ENCODE data around the gene DBP.

Gene DBP

GRCh38 chr19:48674216-48674809 is 37.1 kb upstream of the DBP start:
- peaks cover 35% of the 10 kb centered on the region for H3K4me1 ChIP-seq (ENCODE audit: control insufficient read depth, insufficient read depth, low read length)
- no peaks in the 10 kb centered on the region for H3K27me3 ChIP-seq (ENCODE audit: control insufficient read depth, insufficient read depth, low read length)
- no peak overlapping the region for H3K4me3 ChIP-seq (ENCODE audit: low read length)
- no peaks in the 10 kb centered on the region for H3K36me3 ChIP-seq (ENCODE audit: control insufficient read depth, insufficient read depth, low read length)
- no peaks in the 10 kb centered on the region for H3K9me3 ChIP-seq (ENCODE audit: control insufficient read depth, low read length)
- no peak overlapping the region for H3K9ac ChIP-seq (ENCODE audit: low read length)

DNA sequence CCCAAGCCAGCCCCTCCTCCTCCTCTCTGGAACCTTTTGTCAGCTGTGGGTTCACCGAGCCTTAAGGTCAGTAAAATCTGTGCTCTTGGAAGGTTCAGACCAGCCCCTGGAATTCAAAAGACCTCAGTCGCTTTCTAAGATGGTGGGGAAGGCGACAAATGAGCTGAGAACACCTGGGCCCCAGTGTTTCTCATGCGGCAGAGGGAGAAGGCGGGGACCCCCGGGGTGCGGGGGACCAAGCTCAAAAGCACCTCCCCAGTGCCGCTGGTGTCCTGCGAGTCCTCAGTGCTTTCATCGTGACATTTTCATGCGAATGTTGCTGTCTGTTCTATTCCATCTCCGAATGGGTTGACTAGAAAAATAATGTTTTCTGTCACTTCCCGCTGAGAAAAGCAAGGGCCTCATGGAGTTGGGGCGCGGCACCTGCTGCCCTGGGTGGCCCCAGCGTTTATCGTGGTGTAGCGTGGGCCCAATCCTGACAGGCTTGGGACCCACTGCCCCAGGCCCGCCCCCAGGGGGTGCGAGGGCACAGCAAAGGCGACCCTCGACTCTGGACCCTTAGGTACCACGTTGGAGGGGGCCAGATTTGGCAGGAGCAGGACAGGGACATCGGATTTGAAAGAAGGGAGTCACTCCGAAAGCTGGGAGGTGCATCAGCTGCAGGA is 36.4 kb upstream of the DBP start:
- H3K9me3 ChIP-seq (ENCODE audit: control insufficient read depth, low read length): no peaks in the 10 kb centered on the region
- no peaks in the 10 kb centered on the region for H3K27me3 ChIP-seq (ENCODE audit: control insufficient read depth, insufficient read depth, low read length)

GRCh38 chr19:48672994-48673393 is 35.8 kb upstream of the DBP start, which contains the start of gene NTN5:
Gene NTN5, minus strand, starts transcription at chr19:48673017. Its CDS starts 2,031 bp downstream, at chr19:48670986.
- no peak within 1 kb of the TSS for H3K9ac ChIP-seq (ENCODE audit: low read length)
- no peaks in the 10 kb centered on the region for H3K9me3 ChIP-seq (ENCODE audit: control insufficient read depth, low read length)
- no peaks in the 10 kb centered on the region for H3K27me3 ChIP-seq (ENCODE audit: control insufficient read depth, insufficient read depth, low read length)
- H3K4me1 ChIP-seq (ENCODE audit: control insufficient read depth, insufficient read depth, low read length): peaks cover 28% of the 10 kb centered on the region
- no peak within 1 kb of the TSS for H3K4me3 ChIP-seq (ENCODE audit: low read length)
- H3K36me3 ChIP-seq (ENCODE audit: control insufficient read depth, insufficient read depth, low read length): no peaks in the 10 kb centered on the region

More for the DNA sequence above, 36.4 kb upstream of the DBP start:
- no peak overlapping the region for H3K4me3 ChIP-seq (ENCODE audit: low read length)
- no peaks in the 10 kb centered on the region for H3K36me3 ChIP-seq (ENCODE audit: control insufficient read depth, insufficient read depth, low read length)
- no peak overlapping the region for H3K9ac ChIP-seq (ENCODE audit: low read length)
- H3K4me1 ChIP-seq (ENCODE audit: control insufficient read depth, insufficient read depth, low read length): peaks cover 30% of the 10 kb centered on the region

GRCh38 chr19:48671446-48671995 is 34.3 kb upstream of the DBP start:
- H3K9me3 ChIP-seq (ENCODE audit: control insufficient read depth, low read length): no peaks in the 10 kb centered on the region
- H3K36me3 ChIP-seq (ENCODE audit: control insufficient read depth, insufficient read depth, low read length): no peaks in the 10 kb centered on the region
- no peaks in the 10 kb centered on the region for H3K27me3 ChIP-seq (ENCODE audit: control insufficient read depth, insufficient read depth, low read length)
- no peak overlapping the region for H3K4me3 ChIP-seq (ENCODE audit: low read length)
- peaks cover 15% of the 10 kb centered on the region for H3K4me1 ChIP-seq (ENCODE audit: control insufficient read depth, insufficient read depth, low read length)
- no peak overlapping the region for H3K9ac ChIP-seq (ENCODE audit: low read length)

DNA sequence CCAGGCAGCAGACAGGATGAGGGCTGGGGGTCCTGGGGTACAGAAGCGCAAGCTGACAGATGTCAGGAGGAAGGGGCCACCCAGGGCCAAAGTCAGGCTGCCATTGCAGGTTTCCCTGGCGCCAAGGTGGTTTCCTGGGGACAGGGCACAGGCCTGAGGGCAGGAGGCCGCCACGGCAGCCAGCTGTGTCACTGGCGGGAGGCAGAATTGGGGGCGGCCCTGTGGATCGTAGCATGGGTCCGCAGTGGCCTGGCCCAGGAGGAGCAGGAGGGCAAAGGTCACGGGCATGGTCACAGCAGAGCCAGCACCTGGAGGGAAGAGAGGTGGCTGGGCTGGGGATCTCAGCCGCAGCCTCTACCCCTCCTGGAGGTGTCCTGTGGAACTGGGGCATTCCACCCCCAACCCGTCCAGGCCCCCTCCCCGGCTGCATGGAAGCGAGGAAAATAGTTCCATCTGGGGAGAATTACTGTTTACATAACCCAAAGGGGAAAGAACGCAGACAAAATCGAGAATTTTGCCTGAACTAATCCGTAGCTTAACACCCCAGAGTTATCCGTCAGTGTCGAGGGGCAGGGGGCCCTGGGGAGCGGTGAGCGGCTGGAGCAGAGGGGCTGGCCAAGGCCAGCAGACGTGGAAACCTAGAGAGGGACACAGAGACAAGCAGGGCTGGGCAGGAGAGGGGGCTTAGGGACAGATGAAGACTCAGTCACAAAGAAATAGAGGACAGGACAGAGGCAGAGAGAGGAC is 33.7 kb upstream of the DBP start:
- Histone ChIP-seq H3K4me1 (ENCODE audit: control insufficient read depth, insufficient read depth, low read length) (peaks cover 9% of the 10 kb centered on the region), H3K9ac (ENCODE audit: low read length) (no peak overlapping the region), H3K9me3 (ENCODE audit: control insufficient read depth, low read length) (no peaks in the 10 kb centered on the region), H3K27me3 (ENCODE audit: control insufficient read depth, insufficient read depth, low read length) (no peaks in the 10 kb centered on the region), H3K36me3 (ENCODE audit: control insufficient read depth, insufficient read depth, low read length) (no peaks in the 10 kb centered on the region), H3K4me3 (ENCODE audit: low read length) (no peak overlapping the region)

DNA sequence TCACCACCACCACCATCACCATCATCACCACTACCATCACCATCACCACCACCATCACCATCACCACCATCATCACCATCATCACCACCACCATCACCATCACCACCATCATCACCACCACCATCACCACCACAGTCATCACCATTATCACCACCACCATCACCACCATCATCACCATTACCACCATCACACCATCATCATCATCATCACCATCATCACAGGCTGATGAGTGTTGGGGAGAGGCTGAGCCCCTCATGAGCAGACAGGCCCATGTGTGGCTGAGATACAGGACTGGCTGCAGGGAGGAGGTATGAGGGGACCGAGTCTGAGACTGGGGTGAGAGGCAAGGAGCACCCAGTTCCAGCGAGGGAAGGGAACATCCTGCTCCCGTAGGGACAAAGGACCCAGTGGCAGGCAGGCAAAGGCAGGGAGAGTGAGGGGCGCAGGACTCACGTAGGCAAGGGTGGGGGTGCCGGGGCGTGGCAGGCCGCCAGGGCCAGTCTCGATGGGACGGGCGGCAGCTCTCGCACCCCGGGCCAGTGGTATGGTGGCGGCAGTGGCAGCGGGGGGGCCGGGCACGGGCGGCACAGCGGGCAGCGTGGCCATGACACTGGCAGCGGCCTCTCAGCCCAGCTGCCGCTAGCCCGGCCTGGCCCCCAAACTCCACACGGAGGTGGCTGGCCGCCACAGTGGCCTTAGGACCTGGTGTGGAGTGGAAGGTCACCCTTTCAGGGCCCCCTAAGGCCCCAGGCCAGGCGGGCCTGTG is 32.9 kb upstream of the DBP start:
- H3K4me3 ChIP-seq (ENCODE audit: low read length): no peak overlapping the region
- H3K27me3 ChIP-seq (ENCODE audit: control insufficient read depth, insufficient read depth, low read length): no peaks in the 10 kb centered on the region
- peaks cover under 1% of the 10 kb centered on the region for H3K4me1 ChIP-seq (ENCODE audit: control insufficient read depth, insufficient read depth, low read length)
- H3K9me3 ChIP-seq (ENCODE audit: control insufficient read depth, low read length): no peaks in the 10 kb centered on the region
- H3K36me3 ChIP-seq (ENCODE audit: control insufficient read depth, insufficient read depth, low read length): no peaks in the 10 kb centered on the region
- H3K9ac ChIP-seq (ENCODE audit: low read length): no peak overlapping the region

GRCh38 chr19:48668761-48669160 is 31.6 kb upstream of the DBP start:
- Histone ChIP-seq H3K4me3 (ENCODE audit: low read length) (no peak overlapping the region), H3K27me3 (ENCODE audit: control insufficient read depth, insufficient read depth, low read length) (no peaks in the 10 kb centered on the region), H3K4me1 (ENCODE audit: control insufficient read depth, insufficient read depth, low read length) (no peaks in the 10 kb centered on the region), H3K9ac (ENCODE audit: low read length) (no peak overlapping the region), H3K36me3 (ENCODE audit: control insufficient read depth, insufficient read depth, low read length) (no peaks in the 10 kb centered on the region), H3K9me3 (ENCODE audit: control insufficient read depth, low read length) (no peaks in the 10 kb centered on the region)

DNA sequence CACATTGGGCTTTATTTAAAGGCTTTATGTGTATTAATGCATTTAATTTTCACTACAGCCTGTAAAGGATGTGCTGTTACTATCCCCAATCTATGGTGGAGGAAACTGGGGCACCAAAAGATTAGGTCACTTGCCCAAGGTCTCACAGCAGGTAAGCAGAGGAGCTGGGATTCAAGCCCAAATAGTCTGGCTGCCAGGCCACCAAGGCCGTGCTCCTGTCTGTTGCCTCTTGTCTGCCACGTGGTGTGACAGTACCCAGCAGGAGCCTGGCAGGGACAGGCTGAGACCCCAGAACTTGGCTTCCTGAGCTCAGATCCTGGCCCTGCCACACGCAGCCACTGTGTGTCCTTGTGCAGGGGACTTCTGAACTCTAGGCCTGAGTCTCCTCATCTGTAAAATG is 31.2 kb upstream of the DBP start:
- H3K4me1 ChIP-seq (ENCODE audit: control insufficient read depth, insufficient read depth, low read length): no peaks in the 10 kb centered on the region
- no peaks in the 10 kb centered on the region for H3K36me3 ChIP-seq (ENCODE audit: control insufficient read depth, insufficient read depth, low read length)
- H3K9ac ChIP-seq (ENCODE audit: low read length): no peak overlapping the region
- no peaks in the 10 kb centered on the region for H3K27me3 ChIP-seq (ENCODE audit: control insufficient read depth, insufficient read depth, low read length)
- H3K9me3 ChIP-seq (ENCODE audit: control insufficient read depth, low read length): no peaks in the 10 kb centered on the region
- no peak overlapping the region for H3K4me3 ChIP-seq (ENCODE audit: low read length)

GRCh38 chr19:48665786-48666185 is 28.6 kb upstream of the DBP start:
- Histone ChIP-seq H3K4me1 (ENCODE audit: control insufficient read depth, insufficient read depth, low read length) (peaks cover 7% of the 10 kb centered on the region), H3K9ac (ENCODE audit: low read length) (no peak overlapping the region), H3K27me3 (ENCODE audit: control insufficient read depth, insufficient read depth, low read length) (no peaks in the 10 kb centered on the region), H3K36me3 (ENCODE audit: control insufficient read depth, insufficient read depth, low read length) (no peaks in the 10 kb centered on the region), H3K4me3 (ENCODE audit: low read length) (no peak overlapping the region), H3K9me3 (ENCODE audit: control insufficient read depth, low read length) (no peaks in the 10 kb centered on the region)

DNA sequence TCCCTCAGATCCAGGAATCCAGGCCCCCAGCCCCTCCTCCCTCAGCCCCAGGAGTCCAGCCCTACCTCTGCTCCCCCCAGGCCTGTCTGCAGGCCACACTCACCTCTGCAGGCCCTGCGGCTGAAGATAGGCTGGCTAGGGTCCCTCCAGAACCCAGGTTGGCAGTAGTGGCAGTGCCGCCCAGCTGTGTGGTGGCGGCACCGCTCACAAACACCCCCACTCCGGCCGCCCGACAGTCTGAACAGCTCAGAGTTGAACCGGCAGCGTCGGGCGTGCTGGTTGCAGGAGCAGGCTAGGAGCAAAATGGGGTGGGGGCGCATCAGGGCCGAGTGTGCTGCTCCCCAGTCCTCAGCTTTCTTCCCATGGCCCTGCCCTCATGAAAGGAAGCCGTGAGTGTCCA is 27.3 kb upstream of the DBP start:
- Histone ChIP-seq H3K9ac (ENCODE audit: low read length) (no peak overlapping the region), H3K36me3 (ENCODE audit: control insufficient read depth, insufficient read depth, low read length) (no peaks in the 10 kb centered on the region), H3K4me1 (ENCODE audit: control insufficient read depth, insufficient read depth, low read length) (peaks cover 9% of the 10 kb centered on the region), H3K4me3 (ENCODE audit: low read length) (no peak overlapping the region), H3K27me3 (ENCODE audit: control insufficient read depth, insufficient read depth, low read length) (no peaks in the 10 kb centered on the region), H3K9me3 (ENCODE audit: control insufficient read depth, low read length) (no peaks in the 10 kb centered on the region)

DNA sequence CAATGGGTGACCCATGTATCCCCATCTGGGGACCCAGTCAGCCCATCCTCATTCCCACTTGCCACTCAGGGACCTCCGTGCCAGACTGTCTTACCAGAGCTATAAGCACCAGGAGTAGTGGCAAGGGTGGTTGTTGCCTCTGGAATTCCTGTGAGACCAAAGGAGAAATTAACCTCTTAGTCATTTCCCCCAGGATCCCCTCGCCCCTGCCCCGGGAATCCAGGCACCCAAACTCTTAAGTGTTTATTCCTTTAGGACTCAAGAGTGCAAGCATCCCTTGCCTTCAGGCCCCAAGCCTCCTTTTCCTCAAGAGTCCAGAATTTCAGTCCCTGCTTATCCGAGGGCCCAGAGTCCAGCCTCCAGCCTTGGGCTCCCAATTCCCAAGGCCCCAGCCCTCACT is 26.5 kb upstream of the DBP start:
- no peak overlapping the region for H3K4me3 ChIP-seq (ENCODE audit: low read length)
- H3K9me3 ChIP-seq (ENCODE audit: control insufficient read depth, low read length): no peaks in the 10 kb centered on the region
- H3K9ac ChIP-seq (ENCODE audit: low read length): no peak overlapping the region
- no peaks in the 10 kb centered on the region for H3K27me3 ChIP-seq (ENCODE audit: control insufficient read depth, insufficient read depth, low read length)
- peaks cover 9% of the 10 kb centered on the region for H3K4me1 ChIP-seq (ENCODE audit: control insufficient read depth, insufficient read depth, low read length)
- H3K36me3 ChIP-seq (ENCODE audit: control insufficient read depth, insufficient read depth, low read length): no peaks in the 10 kb centered on the region

Data from mucosa of stomach (tissue), 1 donor.